ENCODE data around the gene OR5P2.
A peak's percentile ranks its signal among the peaks of the same experiment; 100 is the strongest.
"Not testable (repeated sequence)": the region's sequence is repeated elsewhere in the genome, so short reads cannot be mapped to it uniquely, and the experiment has no call there.

OR5P2 gene, protein sequence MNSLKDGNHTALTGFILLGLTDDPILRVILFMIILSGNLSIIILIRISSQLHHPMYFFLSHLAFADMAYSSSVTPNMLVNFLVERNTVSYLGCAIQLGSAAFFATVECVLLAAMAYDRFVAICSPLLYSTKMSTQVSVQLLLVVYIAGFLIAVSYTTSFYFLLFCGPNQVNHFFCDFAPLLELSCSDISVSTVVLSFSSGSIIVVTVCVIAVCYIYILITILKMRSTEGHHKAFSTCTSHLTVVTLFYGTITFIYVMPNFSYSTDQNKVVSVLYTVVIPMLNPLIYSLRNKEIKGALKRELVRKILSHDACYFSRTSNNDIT

DNA sequence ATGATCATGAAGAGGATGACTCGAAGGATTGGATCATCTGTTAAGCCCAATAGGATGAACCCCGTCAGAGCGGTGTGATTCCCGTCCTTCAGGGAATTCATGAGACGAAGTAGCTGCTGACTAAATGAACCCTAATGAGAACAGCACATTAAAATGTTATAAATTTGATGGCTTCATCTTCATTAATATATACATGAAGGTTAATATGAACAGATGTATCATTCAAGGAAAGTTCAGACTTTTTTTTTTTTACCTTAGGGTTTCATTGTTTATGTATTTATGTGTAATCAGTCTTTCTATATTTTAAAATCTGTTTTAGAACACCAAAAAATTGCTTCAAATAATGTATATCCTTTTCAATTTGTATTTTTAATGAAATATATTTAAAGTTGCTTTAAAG lies at the start of gene OR5P2:
Gene OR5P2 (minus strand): TSS at position 101 of the 400 bp plus-strand sequence. CDS start 0 bp downstream, at position 101.
- DNase-seq, result no peak

DNA sequence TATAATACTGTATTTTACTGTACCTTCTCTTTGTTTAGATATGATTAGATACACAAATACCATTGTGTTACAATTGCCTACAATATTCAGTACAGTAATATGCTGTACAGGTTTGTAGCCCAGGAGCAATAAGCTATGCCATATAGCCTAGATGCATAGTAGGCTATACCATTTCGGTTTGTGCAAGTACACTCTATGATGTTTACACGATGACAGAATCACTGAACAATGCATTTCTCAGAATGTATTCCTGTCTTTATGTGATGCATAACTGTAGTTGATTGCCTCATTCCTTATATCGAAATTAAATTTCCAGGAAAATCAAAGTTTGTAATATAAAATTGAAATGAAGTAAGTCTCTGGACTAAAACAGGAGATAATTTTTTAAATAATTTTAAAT lies 49.3 kb upstream of the OR5P2 start:
- DNase-seq, result peak; percentile 45

DNA sequence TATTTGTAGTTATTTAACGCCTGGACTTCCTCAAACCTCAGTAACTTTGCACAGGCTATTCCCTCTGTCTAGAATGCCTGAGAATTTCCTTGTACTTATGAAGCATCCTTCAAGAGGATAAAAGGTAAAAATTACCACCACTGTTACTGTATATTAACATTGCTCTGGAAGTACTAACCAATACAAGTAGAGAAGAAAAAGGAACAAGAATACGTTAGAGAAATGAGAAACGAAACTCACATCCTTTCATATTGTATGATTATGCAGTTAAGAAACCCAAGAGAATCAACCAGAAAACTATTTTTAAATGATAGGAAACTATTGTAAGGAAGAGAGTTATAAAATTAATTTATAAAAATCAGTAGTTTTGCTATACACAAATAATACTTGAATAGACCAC lies 48.2 kb upstream of the OR5P2 start:
- DNase-seq, result no peak

DNA sequence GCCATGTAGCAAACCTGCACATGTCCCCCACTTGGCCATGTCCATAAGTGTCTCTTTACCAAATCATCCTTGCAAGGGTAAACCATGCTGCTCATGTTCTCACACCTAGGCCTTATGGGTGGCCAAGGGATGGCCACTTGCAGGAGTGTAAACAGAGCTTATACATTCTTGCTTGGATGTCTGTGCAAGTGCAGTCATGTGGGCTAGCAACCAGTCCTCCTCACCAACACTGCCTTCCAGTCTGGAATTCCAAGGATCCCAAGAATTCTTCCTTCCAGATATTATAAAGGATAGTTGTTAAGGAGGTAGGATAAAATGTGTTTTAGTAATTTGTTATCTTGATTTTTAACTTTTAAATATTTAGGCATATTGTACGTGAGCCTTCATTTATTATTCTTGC lies 47.8 kb upstream of the OR5P2 start:
- no peak for DNase-seq

DNA sequence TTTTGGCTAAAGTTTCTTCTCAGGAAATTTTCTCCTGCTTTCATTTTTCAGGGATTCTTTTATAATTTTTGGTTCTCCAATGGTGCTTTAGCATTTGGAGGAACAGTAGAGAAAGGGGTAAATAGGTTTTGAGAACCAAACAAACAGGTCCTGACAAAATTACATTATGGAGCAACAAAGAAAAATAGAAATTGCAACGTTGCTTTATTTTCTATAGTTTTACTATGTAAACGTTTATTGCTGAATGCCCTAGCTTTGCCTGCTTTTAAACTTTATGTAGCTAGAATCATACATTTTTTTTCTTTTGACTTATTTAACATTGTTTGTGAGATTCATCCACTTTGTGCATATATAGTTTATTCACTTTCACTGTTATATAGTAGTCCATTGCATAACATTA lies 43.8 kb upstream of the OR5P2 start:
- no peak for DNase-seq

DNA sequence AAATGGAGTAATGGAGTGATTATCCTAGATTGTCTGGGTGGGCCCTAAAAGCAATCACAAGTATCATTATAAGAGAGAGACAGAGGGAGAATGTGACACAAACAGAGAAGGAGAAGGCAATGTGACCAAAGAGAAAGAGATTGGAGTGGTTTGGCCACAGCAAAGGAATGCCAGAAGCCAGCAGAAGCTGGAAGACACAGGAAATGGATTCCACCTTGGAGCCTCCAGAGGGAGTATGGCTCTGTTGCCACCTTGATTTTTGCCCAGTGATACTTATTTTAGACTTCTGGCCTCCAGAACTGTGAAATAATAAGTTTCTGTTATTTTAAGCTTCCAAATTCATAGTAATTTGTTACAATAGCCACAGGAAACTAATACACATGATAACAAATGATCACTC lies 36.8 kb upstream of the OR5P2 start:
- no peak for DNase-seq

DNA sequence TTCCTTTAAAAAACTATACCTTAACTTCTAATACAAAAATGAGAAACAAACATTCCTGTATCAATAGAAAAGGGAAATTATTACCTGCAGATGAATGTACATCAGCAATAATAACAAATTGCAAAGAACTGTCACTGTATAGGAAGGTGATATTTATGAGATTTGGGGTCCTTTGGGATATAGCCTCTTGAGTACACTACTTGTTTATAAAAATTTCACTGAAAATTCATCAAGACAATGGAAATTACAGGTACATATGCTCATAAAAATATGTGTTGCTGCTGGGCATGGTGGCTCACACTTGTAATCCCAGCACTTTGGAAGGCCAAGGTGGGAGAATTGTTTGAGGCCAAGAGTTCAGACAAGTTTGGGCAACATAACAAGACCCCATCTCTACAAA lies 34.0 kb upstream of the OR5P2 start, which contains the start of gene OR5P3:
Gene OR5P3 (minus strand): TSS at position 101 of the 400 bp plus-strand sequence.
- no peak for DNase-seq

DNA sequence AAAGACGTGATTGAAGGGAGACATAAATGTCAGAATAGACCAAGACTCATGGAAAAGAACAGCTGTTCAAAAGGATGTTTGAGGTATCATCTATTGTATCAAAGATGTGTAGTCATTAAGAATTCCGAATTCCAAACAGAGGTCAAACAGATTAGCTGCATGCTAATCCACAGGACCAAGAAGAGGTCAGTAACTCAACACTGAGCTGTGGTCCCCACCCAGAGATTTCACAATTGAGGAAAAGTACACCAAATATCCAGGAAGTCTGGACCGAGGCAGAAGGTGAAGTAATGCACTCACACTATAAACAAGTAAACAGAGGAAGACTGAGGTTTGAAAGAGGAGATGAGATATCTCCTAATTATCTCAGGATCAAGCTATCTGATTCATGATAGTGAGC lies 29.6 kb upstream of the OR5P2 start:
- DNase-seq, result peak; percentile 52

DNA sequence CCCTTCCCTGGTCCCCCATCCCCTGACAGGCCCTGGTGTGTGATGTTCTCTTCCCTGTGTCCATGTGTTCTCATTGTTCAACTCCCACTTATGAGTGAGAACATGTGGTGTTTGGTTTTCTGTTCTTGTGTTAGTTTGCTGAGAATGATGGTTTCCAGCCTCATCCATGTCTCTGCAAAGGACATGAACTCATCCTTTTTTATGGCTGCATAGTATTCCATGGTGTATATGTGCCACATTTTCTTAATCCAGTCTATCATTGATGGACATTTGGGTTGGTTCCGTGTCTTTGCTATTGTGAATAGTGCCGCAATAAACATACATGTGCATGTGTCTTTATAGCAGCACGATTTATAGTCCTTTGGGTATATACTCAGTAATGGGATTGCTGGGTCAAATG lies 23.7 kb upstream of the OR5P2 start:
- DNase-seq, result not testable (repeated sequence)

DNA sequence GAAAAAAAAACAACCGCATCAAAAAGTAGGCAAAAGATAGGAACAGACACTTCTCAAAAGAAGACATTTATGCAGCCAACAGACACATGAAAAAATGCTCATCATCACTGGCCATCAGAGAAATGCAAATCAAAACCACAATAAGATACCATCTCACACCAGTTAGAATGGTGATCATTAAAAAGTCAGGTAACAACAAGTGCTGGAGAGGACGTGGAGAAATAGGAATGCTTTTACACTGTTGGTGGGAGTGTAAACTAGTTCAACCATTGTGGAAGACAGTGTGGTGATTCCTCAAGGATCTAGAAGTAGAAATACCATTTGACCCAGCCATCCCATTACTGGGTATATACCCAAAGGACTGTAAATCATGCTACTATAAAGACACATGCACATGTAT lies 18.2 kb upstream of the OR5P2 start:
- DNase-seq, result not testable (repeated sequence)

DNA sequence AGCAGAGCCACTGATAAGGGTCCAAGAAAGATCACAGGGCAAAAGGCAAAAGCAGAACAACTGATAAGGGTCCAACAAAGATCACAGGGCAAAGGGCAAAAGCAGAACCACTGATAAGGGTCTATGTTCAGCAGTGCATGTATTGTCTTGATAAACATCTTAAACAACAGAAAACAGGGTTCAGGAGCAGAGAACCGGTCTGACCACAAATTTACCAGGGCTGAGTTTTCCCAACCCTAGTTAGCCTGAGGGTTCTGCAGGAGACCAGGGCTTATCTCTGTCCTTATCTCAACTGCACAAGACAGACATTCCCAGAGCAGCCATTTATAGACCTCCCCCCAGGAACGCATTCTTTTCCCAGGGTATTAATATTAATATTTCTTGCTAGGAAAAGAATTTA lies 13.6 kb upstream of the OR5P2 start:
- not testable (repeated sequence) for DNase-seq

DNA sequence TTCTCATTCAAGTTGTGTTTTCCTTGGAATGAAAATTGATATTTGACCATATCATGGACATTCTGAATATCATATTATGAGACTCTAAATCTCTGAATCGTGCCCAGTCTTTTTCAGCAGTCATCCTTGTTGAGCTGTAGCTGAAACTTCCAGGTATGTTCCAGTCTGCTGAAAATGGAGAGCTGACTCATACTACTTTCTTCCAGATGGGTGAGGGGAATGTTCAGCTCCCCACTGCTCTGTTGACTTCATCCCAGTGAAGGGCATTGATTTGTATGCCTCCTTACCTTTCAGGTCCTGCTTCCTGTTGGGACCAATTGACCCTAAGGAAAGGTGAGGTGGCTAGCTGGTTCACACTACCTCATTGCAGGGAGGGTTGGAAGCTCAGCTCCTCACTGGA lies 3.5 kb downstream of the OR5P2 start:
- no peak for DNase-seq

DNA sequence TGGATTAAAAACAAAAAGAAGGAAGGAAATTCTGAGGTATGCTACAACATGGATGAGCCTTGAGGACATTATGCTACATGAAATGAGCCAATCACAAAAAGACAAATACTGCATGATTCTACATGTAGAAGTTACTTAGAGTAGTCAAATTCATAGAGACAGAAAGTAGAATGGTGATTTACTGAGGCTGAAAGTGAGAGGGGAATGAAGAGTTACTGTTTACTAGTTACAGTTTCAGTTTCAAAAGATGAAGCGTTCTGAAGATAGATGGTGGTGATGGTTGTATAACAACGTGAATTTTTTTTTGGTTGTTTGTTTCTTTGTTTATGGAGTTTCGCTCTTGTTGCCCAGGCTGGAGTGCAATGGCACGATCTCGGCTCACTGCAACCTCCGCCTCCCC lies 9.5 kb downstream of the OR5P2 start:
- DNase-seq, result no peak

DNA sequence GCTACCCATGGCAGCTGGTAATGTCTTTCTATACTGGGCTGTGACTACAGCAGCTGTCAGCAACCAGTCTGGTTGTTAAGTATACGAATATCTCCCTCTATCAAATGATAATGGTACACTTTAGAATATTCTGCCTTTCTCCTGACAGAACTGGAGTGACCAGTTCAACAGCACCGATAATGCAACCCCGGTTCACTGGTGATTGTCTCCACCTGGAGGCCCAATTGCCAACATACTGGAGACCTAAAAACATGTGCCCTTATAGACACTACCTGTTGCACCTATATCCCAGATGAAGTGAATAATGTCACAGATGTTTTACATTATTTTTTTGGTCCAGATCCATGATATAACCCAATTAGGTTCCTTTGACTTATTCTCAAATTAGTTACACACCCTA lies 21.1 kb downstream of the OR5P2 start:
- no peak for DNase-seq

DNA sequence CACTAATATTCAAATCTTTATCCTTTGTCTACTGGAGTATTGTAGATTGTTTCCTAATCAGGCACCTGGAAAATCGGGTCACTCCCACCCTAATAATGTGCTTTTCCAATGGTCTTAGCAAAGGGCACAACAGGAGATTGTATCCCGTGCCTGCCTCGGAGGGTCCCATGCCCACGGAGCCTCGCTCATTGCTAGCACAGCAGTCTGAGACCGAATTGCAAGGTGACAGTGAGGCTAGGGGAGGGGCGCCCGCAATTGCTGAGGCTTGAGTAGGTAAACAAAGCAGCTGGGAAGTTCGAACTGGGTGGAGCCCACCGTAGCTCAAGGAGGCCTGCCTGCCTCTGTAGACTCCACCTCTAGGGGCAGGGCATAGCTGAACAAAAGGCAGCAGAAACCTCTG lies 32.4 kb downstream of the OR5P2 start:
- DNase-seq, result not testable (repeated sequence)

DNA sequence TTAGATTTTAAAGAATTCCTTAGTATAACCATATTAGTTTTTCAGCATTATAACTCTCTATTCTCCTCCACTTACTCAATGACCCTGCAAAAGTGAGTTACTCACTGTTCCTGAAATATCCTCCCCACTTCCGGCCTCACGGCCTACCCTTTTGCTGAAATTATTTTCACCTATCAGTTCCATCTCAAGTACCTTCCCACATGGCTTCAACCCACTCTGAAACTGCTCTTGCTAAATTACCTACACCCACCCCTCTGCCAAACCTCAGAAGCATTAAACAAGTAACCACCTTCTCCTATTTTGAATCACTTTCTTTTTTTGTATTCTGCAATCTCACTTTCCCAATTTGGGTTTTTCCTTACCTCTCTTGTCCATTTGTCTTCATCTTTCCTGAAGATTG lies 37.7 kb downstream of the OR5P2 start:
- DNase-seq, result no peak

DNA sequence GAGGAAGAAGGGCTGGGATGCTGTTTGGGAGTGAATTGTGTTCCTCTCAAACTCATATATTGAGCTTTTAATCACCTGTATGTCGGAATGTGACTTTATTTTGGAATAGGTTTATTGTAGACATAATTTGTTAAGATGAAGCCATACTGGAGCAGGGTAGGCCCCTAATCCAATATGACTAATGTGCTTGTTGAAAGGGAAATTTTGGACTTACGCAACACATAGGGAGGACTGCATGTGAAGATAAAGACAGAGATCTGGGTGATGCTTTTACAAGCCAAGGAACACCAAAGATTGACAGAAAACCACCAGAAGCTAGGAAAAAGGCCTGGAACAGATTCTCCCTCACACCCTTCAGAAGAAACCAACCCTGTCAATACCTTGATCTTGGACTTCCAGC lies 47.3 kb downstream of the OR5P2 start:
- DNase-seq, result peak; percentile 42
